ENCODE results near the gene CXCR5. TPM values are rescaled to one million over a fixed set of nuclear protein-coding genes. Genes with fewer than 3 reads are reported as not detected.

The CXCR5 gene
- total RNA-seq, 1 donor from 2014 or later = not detected

DNA sequence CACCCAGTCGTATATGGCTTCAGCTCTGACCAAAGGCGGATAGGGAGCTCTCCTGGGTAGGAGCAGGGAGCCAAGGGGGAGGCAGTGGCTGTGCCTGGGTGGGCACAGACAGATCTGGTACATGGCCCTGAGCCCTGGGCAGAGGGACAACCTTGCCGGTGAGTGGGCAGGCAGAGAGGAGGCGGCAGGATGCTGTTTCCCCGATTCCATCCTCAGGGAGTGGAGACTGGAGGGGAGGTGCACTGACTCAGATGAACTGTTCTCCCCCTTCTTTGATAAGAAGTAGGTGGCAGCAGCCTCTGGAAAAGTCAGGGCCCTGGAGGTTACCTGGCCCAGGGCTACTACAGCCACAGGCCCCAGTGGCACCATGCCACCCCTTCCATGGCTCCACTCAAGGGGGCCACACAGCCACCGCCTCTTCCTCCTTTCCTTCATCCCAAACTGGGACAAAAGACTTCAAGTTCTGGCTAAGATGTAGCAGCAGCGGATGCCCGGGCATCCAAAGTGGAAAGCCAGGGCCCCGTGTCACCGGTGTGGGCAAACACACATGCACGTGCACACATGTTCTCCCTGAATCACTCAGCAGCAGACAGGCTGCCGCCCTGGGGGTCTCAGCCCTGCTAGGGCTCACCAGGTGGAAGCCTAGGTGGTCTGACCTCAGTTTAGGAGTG, 13.4 kb downstream of the CXCR5 start:
- peaks cover 31% of the 10 kb centered on the region for H3K36me3 ChIP-seq (ENCODE audit: control insufficient read depth, insufficient read depth, low read length)
- DNase-seq (ENCODE audit: low read depth) (no peak), FAIRE-seq (no peak)
- no peak overlapping the region for H3K4me3 ChIP-seq (ENCODE audit: low read depth, low read length)
- H3K27me3 ChIP-seq (ENCODE audit: control insufficient read depth, insufficient read depth, low read length) = no peaks in the 10 kb centered on the region
- TF ChIP-seq, protein P1, sequence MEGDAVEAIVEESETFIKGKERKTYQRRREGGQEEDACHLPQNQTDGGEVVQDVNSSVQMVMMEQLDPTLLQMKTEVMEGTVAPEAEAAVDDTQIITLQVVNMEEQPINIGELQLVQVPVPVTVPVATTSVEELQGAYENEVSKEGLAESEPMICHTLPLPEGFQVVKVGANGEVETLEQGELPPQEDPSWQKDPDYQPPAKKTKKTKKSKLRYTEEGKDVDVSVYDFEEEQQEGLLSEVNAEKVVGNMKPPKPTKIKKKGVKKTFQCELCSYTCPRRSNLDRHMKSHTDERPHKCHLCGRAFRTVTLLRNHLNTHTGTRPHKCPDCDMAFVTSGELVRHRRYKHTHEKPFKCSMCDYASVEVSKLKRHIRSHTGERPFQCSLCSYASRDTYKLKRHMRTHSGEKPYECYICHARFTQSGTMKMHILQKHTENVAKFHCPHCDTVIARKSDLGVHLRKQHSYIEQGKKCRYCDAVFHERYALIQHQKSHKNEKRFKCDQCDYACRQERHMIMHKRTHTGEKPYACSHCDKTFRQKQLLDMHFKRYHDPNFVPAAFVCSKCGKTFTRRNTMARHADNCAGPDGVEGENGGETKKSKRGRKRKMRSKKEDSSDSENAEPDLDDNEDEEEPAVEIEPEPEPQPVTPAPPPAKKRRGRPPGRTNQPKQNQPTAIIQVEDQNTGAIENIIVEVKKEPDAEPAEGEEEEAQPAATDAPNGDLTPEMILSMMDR (IDR thresholded peaks at IDR 0.05; ENCODE audit: insufficient read depth, low read length, severe bottlenecking) = no peak

DNA sequence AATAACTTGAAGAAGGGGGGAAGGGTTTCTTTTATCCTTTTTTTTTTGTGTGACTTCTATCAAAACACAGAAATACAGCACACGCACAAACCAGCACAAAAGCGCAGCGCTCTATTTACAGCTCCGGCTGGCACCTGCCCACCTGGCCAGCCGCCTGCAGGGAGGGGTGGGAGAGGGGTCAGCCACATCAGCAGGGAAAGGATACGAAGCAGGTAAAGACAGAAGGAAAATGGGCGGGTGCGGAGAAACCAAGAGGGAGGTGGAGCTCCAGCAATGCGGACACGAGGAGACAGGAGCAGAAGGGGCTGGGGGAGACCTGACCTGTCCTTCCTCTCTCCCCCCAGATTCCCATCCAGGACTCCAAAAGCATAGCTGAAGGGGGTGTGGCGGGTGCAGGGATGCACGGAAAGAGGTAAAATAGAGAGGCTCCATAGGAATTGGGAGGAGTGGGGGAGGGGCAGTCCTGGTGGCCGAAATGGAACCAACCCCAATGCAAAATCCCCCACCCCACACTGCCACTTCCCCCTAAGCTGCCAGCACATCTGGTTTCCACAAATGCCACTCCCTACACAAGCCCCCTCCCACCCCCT, 14.1 kb downstream of the CXCR5 start:
- DNase-seq (ENCODE audit: low read depth) (no peak), FAIRE-seq (no peak)
- peaks cover 33% of the 10 kb centered on the region for H3K36me3 ChIP-seq (ENCODE audit: control insufficient read depth, insufficient read depth, low read length)
- no peaks in the 10 kb centered on the region for H3K27me3 ChIP-seq (ENCODE audit: control insufficient read depth, insufficient read depth, low read length)
- TF ChIP-seq, protein P1 (IDR thresholded peaks at IDR 0.05; ENCODE audit: insufficient read depth, low read length, severe bottlenecking) = no peak
- no peak overlapping the region for H3K4me3 ChIP-seq (ENCODE audit: low read depth, low read length)

DNA sequence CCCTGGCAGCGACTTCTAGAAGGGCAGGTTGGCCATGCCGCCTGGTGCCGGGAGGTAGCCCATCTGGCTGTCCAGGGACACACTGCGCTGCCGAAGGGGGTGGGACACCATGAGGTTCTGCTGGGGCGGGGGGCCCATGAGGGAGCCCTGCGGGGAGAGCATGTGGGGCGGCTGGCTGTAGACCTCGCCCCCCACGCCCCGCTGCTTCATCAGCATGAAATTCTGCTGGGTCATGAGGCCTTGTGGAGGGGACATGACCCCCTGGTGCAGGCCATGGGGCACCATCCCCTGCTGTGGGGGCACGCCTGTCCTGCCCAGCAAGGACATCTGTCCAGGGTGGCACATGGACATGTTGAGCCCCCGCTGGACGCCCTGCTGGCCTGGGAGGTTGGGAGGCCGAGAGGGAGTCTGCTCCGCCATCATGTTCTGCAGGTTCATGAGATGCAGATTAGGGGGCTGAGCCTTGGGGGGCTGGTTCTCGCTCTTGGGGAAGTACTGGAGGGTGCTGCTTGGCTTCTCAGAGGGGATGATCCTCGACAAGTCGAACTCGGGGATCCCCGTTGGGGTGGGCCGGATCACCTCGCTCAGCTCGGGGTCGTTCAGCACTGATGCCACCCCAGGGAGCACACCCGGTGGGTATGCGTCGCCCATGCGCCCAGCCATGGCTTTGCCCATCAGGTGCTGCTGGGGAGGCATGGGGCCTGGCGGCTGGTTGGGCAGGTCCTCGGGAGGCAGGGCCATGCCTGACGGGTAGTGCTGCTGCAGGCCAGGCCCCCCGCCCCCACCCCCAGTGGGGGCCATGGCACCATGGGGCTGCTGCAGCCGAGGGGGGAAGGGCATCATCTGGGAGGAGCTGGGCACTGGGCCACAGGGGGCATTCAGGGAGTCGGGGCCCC, 15.0 kb downstream of the CXCR5 start:
- TF ChIP-seq, protein P1 (IDR thresholded peaks at IDR 0.05; ENCODE audit: insufficient read depth, low read length, severe bottlenecking) = no peak
- DNase-seq (ENCODE audit: low read depth) = no peak
- no peak overlapping the region for H3K4me3 ChIP-seq (ENCODE audit: low read depth, low read length)
- H3K27me3 ChIP-seq (ENCODE audit: control insufficient read depth, insufficient read depth, low read length) = no peaks in the 10 kb centered on the region
- FAIRE-seq = no peak
- H3K36me3 ChIP-seq (ENCODE audit: control insufficient read depth, insufficient read depth, low read length) = peaks cover 39% of the 10 kb centered on the region

GRCh38 chr11:118899296-118899688, 15.6 kb downstream of the CXCR5 start:
- peaks cover 43% of the 10 kb centered on the region for H3K36me3 ChIP-seq (ENCODE audit: control insufficient read depth, insufficient read depth, low read length)
- no peak for FAIRE-seq
- H3K4me3 ChIP-seq (ENCODE audit: low read depth, low read length) = no peak overlapping the region
- TF ChIP-seq, protein P1 (IDR thresholded peaks at IDR 0.05; ENCODE audit: insufficient read depth, low read length, severe bottlenecking) = no peak
- no peak for DNase-seq (ENCODE audit: low read depth)
- no peaks in the 10 kb centered on the region for H3K27me3 ChIP-seq (ENCODE audit: control insufficient read depth, insufficient read depth, low read length)

DNA sequence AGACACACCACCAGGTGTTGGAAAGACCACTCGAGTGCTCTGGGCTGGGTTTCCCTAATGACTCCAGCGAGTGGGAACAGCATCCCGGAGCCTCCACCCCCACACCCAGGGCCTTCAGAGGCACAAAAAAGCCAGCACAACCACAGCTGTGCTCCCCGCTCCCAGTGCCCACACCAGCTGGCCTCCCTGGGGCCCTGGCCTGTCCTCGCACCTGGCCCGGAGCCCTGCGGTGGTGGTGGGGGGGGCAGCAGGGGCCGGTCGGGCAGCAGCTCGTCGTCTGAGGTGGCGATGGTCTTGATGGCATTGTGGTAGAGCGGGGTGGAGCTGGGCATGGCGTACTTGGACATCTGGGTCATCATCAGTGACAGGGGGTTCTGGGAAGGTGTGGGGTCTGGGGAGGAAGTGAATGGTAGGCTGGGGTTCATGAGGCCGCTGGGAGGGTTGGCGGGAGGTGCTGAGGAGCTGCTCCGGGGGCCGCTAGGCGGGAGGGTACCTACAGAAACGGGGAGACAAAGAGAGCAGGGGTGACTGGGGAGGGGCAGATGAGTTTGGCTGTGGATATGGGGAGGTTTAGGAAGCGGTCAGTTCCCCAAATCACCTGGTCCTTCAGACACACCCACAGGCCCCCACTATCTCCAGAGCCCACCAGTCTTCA, 16.1 kb downstream of the CXCR5 start:
- Histone ChIP-seq H3K36me3 (ENCODE audit: control insufficient read depth, insufficient read depth, low read length) (peaks cover 47% of the 10 kb centered on the region), H3K27me3 (ENCODE audit: control insufficient read depth, insufficient read depth, low read length) (no peaks in the 10 kb centered on the region), H3K4me3 (ENCODE audit: low read depth, low read length) (no peak overlapping the region)
- FAIRE-seq (peak; percentile 68), DNase-seq (ENCODE audit: low read depth) (no peak)
- TF ChIP-seq, protein P1 (IDR thresholded peaks at IDR 0.05; ENCODE audit: insufficient read depth, low read length, severe bottlenecking) = no peak

All from bronchial epithelial cell (primary cell).